ENCODE results near the gene ELAPOR2. TPM values are rescaled to one million over a fixed set of nuclear protein-coding genes. Genes with fewer than 3 reads are reported as not detected.

Gene ELAPOR2
- total and polyA plus RNA-seq, 2 donors (not counting 1 experiment from before 2014, with no cell fraction given) = 7.0 to 8.3 TPM

- H3K36me3 ChIP-seq (replicated peaks in 1 of 2; ENCODE audit: control extremely low read depth in 1 of 2, control insufficient read depth in 1 of 2, extremely low read depth in 1 of 2, insufficient read depth in 2 of 2, low read length in 1 of 2) = no peaks in the 10 kb centered on the region
- Mint-ChIP-seq H3K27ac (no peak overlapping the region), H3K27me3 (peaks cover 34% of the 10 kb centered on the region), H3K4me3 (no peak overlapping the region), H3K4me1 (no peaks in the 10 kb centered on the region), H3K9me3 (ENCODE audit: insufficient read depth) (no peaks in the 10 kb centered on the region)
- no CpG with 5 or more reads among the region's 2 CpGs for WGBS (ENCODE audit: insufficient coverage)
- H3K27me3 ChIP-seq (replicated peaks in 1 of 4; ENCODE audit: control extremely low read depth in 1 of 4, control insufficient read depth in 3 of 4, insufficient read depth in 4 of 4, low read length in 3 of 4) = peaks cover 0 to 7% (median 3%) of the 10 kb centered on the region in 4 experiments
- H4K20me1 ChIP-seq (ENCODE audit: control insufficient read depth, insufficient read depth, low read length, poor library complexity, severe bottlenecking) = no peaks in the 10 kb centered on the region
- H3K9ac ChIP-seq (ENCODE audit: low read length) = no peak overlapping the region
- H3K27ac ChIP-seq (ENCODE audit: low read length in 2 of 2) = no peak overlapping the region
- intact Hi-C loops (cut with micrococcal nuclease) = no loop called here
- CTCF ChIA-PET = no interaction called here
- H2AFZ ChIP-seq (ENCODE audit: insufficient read depth, low read depth, low read length, poor library complexity, severe bottlenecking) = no peak overlapping the region
- no peak overlapping the region for H3K4me2 ChIP-seq (replicated peaks; ENCODE audit: low read depth, low read length, poor library complexity, severe bottlenecking)
- ATAC-seq (ENCODE audit: low read depth) (no peak), DNase-seq (no peak)
- TF ChIP-seq, protein P1, sequence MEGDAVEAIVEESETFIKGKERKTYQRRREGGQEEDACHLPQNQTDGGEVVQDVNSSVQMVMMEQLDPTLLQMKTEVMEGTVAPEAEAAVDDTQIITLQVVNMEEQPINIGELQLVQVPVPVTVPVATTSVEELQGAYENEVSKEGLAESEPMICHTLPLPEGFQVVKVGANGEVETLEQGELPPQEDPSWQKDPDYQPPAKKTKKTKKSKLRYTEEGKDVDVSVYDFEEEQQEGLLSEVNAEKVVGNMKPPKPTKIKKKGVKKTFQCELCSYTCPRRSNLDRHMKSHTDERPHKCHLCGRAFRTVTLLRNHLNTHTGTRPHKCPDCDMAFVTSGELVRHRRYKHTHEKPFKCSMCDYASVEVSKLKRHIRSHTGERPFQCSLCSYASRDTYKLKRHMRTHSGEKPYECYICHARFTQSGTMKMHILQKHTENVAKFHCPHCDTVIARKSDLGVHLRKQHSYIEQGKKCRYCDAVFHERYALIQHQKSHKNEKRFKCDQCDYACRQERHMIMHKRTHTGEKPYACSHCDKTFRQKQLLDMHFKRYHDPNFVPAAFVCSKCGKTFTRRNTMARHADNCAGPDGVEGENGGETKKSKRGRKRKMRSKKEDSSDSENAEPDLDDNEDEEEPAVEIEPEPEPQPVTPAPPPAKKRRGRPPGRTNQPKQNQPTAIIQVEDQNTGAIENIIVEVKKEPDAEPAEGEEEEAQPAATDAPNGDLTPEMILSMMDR (IDR thresholded peaks at IDR 0.05) = no peak
- no peak for TF ChIP-seq EZH2 (IDR thresholded peaks at IDR 0.05; ENCODE audit: borderline replicate concordance, insufficient read depth, low read depth, low read length, poor library complexity, severe bottlenecking)
- no peaks in the 10 kb centered on the region for H3K4me1 ChIP-seq (ENCODE audit: control insufficient read depth in 2 of 2, insufficient read depth in 2 of 2, low read length in 2 of 2)
- no peaks in the 10 kb centered on the region for H3K79me2 ChIP-seq (ENCODE audit: control insufficient read depth, insufficient read depth, low read length)
- H3K4me3 ChIP-seq (ENCODE audit: control extremely low read depth in 1 of 5, extremely low read depth in 1 of 5, insufficient read depth in 1 of 5, low read depth in 2 of 5, low read length in 4 of 5) = no peak overlapping the region
- POLR2A ChIA-PET = no interaction called here
- no peaks in the 10 kb centered on the region for H3K9me3 ChIP-seq (ENCODE audit: control extremely low read depth in 1 of 3, control insufficient read depth in 2 of 3, insufficient read depth in 1 of 3, low read length in 2 of 3)
Measured at GRCh38 chr7:87094322-87094721, 34.9 kb upstream of the ELAPOR2 start.

- H3K9ac ChIP-seq (ENCODE audit: low read length) = no peak overlapping the region
- H3K4me1 ChIP-seq (ENCODE audit: control insufficient read depth in 2 of 2, insufficient read depth in 2 of 2, low read length in 2 of 2) = no peaks in the 10 kb centered on the region
- no peak overlapping the region for H3K4me3 Mint-ChIP-seq
- ChIA-PET POLR2A (no interaction called here), CTCF (no interaction called here)
- no CpG with 5 or more reads among the region's 2 CpGs for WGBS (ENCODE audit: insufficient coverage)
- H3K4me2 ChIP-seq (replicated peaks; ENCODE audit: low read depth, low read length, poor library complexity, severe bottlenecking) = no peak overlapping the region
- DNase-seq (no peak), ATAC-seq (ENCODE audit: low read depth) (no peak)
- H4K20me1 ChIP-seq (ENCODE audit: control insufficient read depth, insufficient read depth, low read length, poor library complexity, severe bottlenecking) = no peaks in the 10 kb centered on the region
- intact Hi-C loops (cut with micrococcal nuclease) = no loop called here
- no peak overlapping the region for H2AFZ ChIP-seq (ENCODE audit: insufficient read depth, low read depth, low read length, poor library complexity, severe bottlenecking)
- peaks cover 0 to 7% (median 3%) of the 10 kb centered on the region in 4 experiments for H3K27me3 ChIP-seq (replicated peaks in 1 of 4; ENCODE audit: control extremely low read depth in 1 of 4, control insufficient read depth in 3 of 4, insufficient read depth in 4 of 4, low read length in 3 of 4)
- no peak overlapping the region for H3K4me3 ChIP-seq (ENCODE audit: control extremely low read depth in 1 of 5, extremely low read depth in 1 of 5, insufficient read depth in 1 of 5, low read depth in 2 of 5, low read length in 4 of 5)
- H3K9me3 Mint-ChIP-seq (ENCODE audit: insufficient read depth) = no peaks in the 10 kb centered on the region
- no peaks in the 10 kb centered on the region for H3K36me3 ChIP-seq (replicated peaks in 1 of 2; ENCODE audit: control extremely low read depth in 1 of 2, control insufficient read depth in 1 of 2, extremely low read depth in 1 of 2, insufficient read depth in 2 of 2, low read length in 1 of 2)
- no peaks in the 10 kb centered on the region for H3K79me2 ChIP-seq (ENCODE audit: control insufficient read depth, insufficient read depth, low read length)
- TF ChIP-seq, protein P1 (IDR thresholded peaks at IDR 0.05) = no peak
- TF ChIP-seq EZH2 (IDR thresholded peaks at IDR 0.05; ENCODE audit: borderline replicate concordance, insufficient read depth, low read depth, low read length, poor library complexity, severe bottlenecking) = no peak
- no peak overlapping the region for H3K27ac ChIP-seq (ENCODE audit: low read length in 2 of 2)
- H3K27ac Mint-ChIP-seq = no peak overlapping the region
- peaks cover 34% of the 10 kb centered on the region for H3K27me3 Mint-ChIP-seq
- no peaks in the 10 kb centered on the region for H3K4me1 Mint-ChIP-seq
- H3K9me3 ChIP-seq (ENCODE audit: control extremely low read depth in 1 of 3, control insufficient read depth in 2 of 3, insufficient read depth in 1 of 3, low read length in 2 of 3) = no peaks in the 10 kb centered on the region
Measured at GRCh38 chr7:87092568-87093091, 33.2 kb upstream of the ELAPOR2 start.
